IMR-90 (cell line): ENCODE results near the gene RNF111. TPM values are rescaled to one million over a fixed set of nuclear protein-coding genes. Genes with fewer than 3 reads are reported as not detected.

Experiments used
- ATAC-seq: fragments of 200-7000 bp; cut with Tn5 transposase; 2 replicates; pipeline ENCODE4 v1.9.1; 2020; ENCODE audit warnings: low read depth, mild to moderate bottlenecking, moderate library complexity
- BruUV-seq: library from RNA; stranded (reverse); fragments of 400-500 nt; replicated peaks from 2 replicates; lab custom pipeline; 2021; lab: Mats Ljungman, UMichigan
- CTCF ChIA-PET: fragments of 300-600 bp; formaldehyde crosslinking; extraction: SDS; loops from one replicate; lab custom pipeline; 2021; ENCODE audit warnings: antibody characterized with exemption; lab: Yijun Ruan, JAX
- POLR2A ChIA-PET: fragments of 300-600 bp; sonication (Branson Sonifier 250); formaldehyde crosslinking; loops from one replicate; lab custom pipeline; 2022; ENCODE audit warnings: antibody characterized with exemption; ENCODE audit not compliant: unreplicated experiment; lab: Charles Lee
- DNase-seq: peaks from one replicate; pipeline ENCODE4 v3.0.0; 2013
- H2AFZ ChIP-seq: replicated peaks from 2 replicates; pipeline ENCODE3; 2013; ENCODE audit warnings: low read length, mild to moderate bottlenecking; ENCODE audit not compliant: poor library complexity
- H2AK5ac ChIP-seq: 2 replicates; pipeline ENCODE4 v1.6.1; 2013; ENCODE audit warnings: low read depth, low read length, inconsistent platforms
- H2AK9ac ChIP-seq: replicated peaks from 2 replicates; pipeline ENCODE3; 2013; ENCODE audit warnings: mild to moderate bottlenecking, low read depth, low read length, moderate library complexity; ENCODE audit not compliant: poor library complexity
- H2BK120ac ChIP-seq: 2 replicates; pipeline ENCODE4 v1.6.1; 2013; ENCODE audit warnings: low read depth, low read length, inconsistent platforms
- H2BK15ac ChIP-seq: 3 replicates; pipeline ENCODE4 v1.6.1; 2013; ENCODE audit warnings: low read depth, low read length, inconsistent platforms
- H2BK20ac ChIP-seq: 2 replicates; pipeline ENCODE4 v1.6.1; 2013; ENCODE audit warnings: low read depth, mild to moderate bottlenecking, inconsistent platforms, low read length, moderate library complexity
- H2BK5ac ChIP-seq: 2 replicates; pipeline ENCODE4 v1.6.1; 2013; ENCODE audit warnings: mild to moderate bottlenecking, low read depth, low read length, inconsistent platforms; ENCODE audit not compliant: poor library complexity, severe bottlenecking
- H3K14ac ChIP-seq: replicated peaks from 2 replicates; pipeline ENCODE4 v1.6.1; 2013; ENCODE audit warnings: low read depth, low read length, inconsistent platforms
- H3K18ac ChIP-seq: 2 replicates; pipeline ENCODE4 v1.6.1; 2013; ENCODE audit warnings: low read depth, low read length, control low read depth
- H3K23ac ChIP-seq: 2 replicates; pipeline ENCODE4 v1.6.1; 2013; ENCODE audit warnings: low read depth, low read length, inconsistent platforms
- H3K27ac ChIP-seq: 2 replicates; pipeline ENCODE4 v1.5.1; 2013; ENCODE audit warnings: mild to moderate bottlenecking, control low read depth, low read length; ENCODE audit not compliant: insufficient read depth
- H3K27me3 ChIP-seq: 2 replicates; pipeline ENCODE4 v1.6.1; 2013; ENCODE audit warnings: low read length; ENCODE audit not compliant: control insufficient read depth, insufficient read depth
- H3K36me3 ChIP-seq: 2 replicates; pipeline ENCODE4 v1.6.1; 2013; ENCODE audit warnings: low read length, mixed read lengths; ENCODE audit not compliant: control insufficient read depth, insufficient read depth
- H3K4ac ChIP-seq: 2 replicates; pipeline ENCODE4 v1.6.1; 2013; ENCODE audit warnings: low read depth, low read length, inconsistent platforms
- H3K4me1 ChIP-seq: 2 replicates; pipeline ENCODE4 v1.6.1; 2013; ENCODE audit warnings: low read length, mixed read lengths; ENCODE audit not compliant: control insufficient read depth, insufficient read depth
- H3K4me2 ChIP-seq: 2 replicates; pipeline ENCODE4 v1.6.1; 2013; ENCODE audit warnings: low read depth, mild to moderate bottlenecking, control low read depth, low read length, moderate library complexity
- H3K4me3 ChIP-seq: 2 replicates; pipeline ENCODE4 v1.5.1; 2013; ENCODE audit warnings: low read depth, mild to moderate bottlenecking, control low read depth, low read length, moderate library complexity; ENCODE audit not compliant: insufficient read depth
- H3K56ac ChIP-seq: 2 replicates; pipeline ENCODE4 v1.6.1; 2013; ENCODE audit warnings: low read length, inconsistent platforms; ENCODE audit not compliant: insufficient read depth; ENCODE audit errors: extremely low read depth
- H3K79me1 ChIP-seq, 2 experiments: 2 replicates each; pipeline ENCODE4 v1.6.1; 2013; ENCODE audit warnings: low read length in 2 of 2, inconsistent platforms in 1 of 2, low read depth in 1 of 2
- H3K9ac ChIP-seq: 2 replicates; pipeline ENCODE4 v1.6.1; 2013; ENCODE audit warnings: low read depth, low read length, control low read depth
- H3K9me1 ChIP-seq: 2 replicates; pipeline ENCODE4 v1.6.1; 2013; ENCODE audit warnings: low read length, inconsistent platforms; ENCODE audit not compliant: insufficient read depth
- H3K9me3 ChIP-seq: 2 replicates; pipeline ENCODE4 v1.6.1; 2013; ENCODE audit warnings: low read length; ENCODE audit not compliant: control insufficient read depth, insufficient read depth
- H4K20me1 ChIP-seq: 2 replicates; pipeline ENCODE4 v1.6.1; 2013; ENCODE audit warnings: low read length, inconsistent platforms; ENCODE audit not compliant: insufficient read depth
- H4K5ac ChIP-seq: 2 replicates; pipeline ENCODE4 v1.6.1; 2013; ENCODE audit warnings: mild to moderate bottlenecking, low read depth, low read length, control low read depth
- H4K8ac ChIP-seq, 2 experiments: 2 replicates each; pipeline ENCODE4 v1.6.1; 2013; ENCODE audit warnings: low read depth in 2 of 2, low read length in 2 of 2, control low read depth in 1 of 2, inconsistent platforms in 1 of 2
- H4K91ac ChIP-seq: 2 replicates; pipeline ENCODE4 v1.6.1; 2013; ENCODE audit warnings: low read depth, low read length, inconsistent platforms; ENCODE audit not compliant: insufficient read depth
- MAFK ChIP-seq: IDR thresholded peaks from 2 replicates; pipeline ENCODE4 v1.6.1; 2012; ENCODE audit warnings: low read depth, low read length, improper control_type of control experiment
- POLR2A ChIP-seq: IDR thresholded peaks from 2 replicates; pipeline ENCODE4 v1.6.1; 2012; ENCODE audit warnings: mild to moderate bottlenecking, low read depth, low read length
- WGBS, 2 experiments: methylation state at CpG; one replicate each; pipeline versions ENCODE4 v1.1.5 to v1.1.7; 2013; ENCODE audit warnings: missing lambda C conversion rate in 2 of 2; ENCODE audit not compliant: insufficient read length in 1 of 2; ENCODE audit errors: extremely low coverage in 2 of 2; 5-methylcytosine and 5-hydroxymethylcytosine counted together
- dilution Hi-C: fragments of 300-500 bp; cut with HindIII; formaldehyde crosslinking; loops from one replicate; pipeline ENCODE4 v1.14.3; 2018; ENCODE audit warnings: low sequenced_read_pairs; ENCODE audit not compliant: unreplicated experiment
- in situ Hi-C: fragments of 300-500 bp; cut with MboI; formaldehyde crosslinking; loops from 3 replicates; pipeline ENCODE4 v1.14.3; 2019; ENCODE audit warnings: low sequenced_read_pairs, inconsistent platforms, mixed read lengths
- intact Hi-C: fragments of 100-400 bp; cut with micrococcal nuclease; formaldehyde crosslinking; loops from 2 replicates; pipeline ENCODE4 v1.10.0; 2022
- polyA plus RNA-seq, 3 experiments: library from polyadenylated mRNA; depleted of rRNA; stranded (reverse); fragments of >200 nt; gene quantifications; 2 replicates each; pipeline ENCODE4 v1.2.3, GENCODE V29; 2012; ENCODE audit warnings: low replicate concordance in 1 of 3
- total RNA-seq: library from RNA; depleted of rRNA; stranded (reverse); fragments of >200 nt; gene quantifications from 2 replicates; pipeline ENCODE4 v1.2.3, GENCODE V29; 2012

The RNF111 gene
- total and polyA plus RNA-seq, 2 of the 4 experiments (the other 2 are of a cell fraction), result 13.5 to 20.1 TPM

- H2BK15ac ChIP-seq, result no peak overlapping the region
- H3K9me3 ChIP-seq, result no peaks in the 10 kb centered on the region
- no peak overlapping the region for H2BK5ac ChIP-seq
- H2BK20ac ChIP-seq, result no peak overlapping the region
- intact Hi-C loops (no loop called here), in situ Hi-C loops (no loop called here), dilution Hi-C loops (no loop called here)
- H3K4me2 ChIP-seq, result no peak overlapping the region
- no TSS peak for BruUV-seq
- no peak overlapping the region for H4K8ac ChIP-seq
- CTCF ChIA-PET, result no interaction called here
- H3K36me3 ChIP-seq, result peaks cover 5% of the 10 kb centered on the region; the same call in 1 of the 2 replicates
- ATAC-seq, result no peak
- TF ChIP-seq MAFK (peak; percentile 93), POLR2A (no peak)
- no peak overlapping the region for H3K14ac ChIP-seq
- H3K9me1 ChIP-seq, result no peaks in the 10 kb centered on the region
- no peak overlapping the region for H2AK5ac ChIP-seq
- H2AK9ac ChIP-seq, result no peak overlapping the region
- H3K23ac ChIP-seq, result no peak overlapping the region
- WGBS, 2 experiments, result 100% methylated on average over 1 of the region's 5 CpGs; no CpG with 5 or more reads in 1 of the 2 experiments
- peaks cover 34 to 55% of the 10 kb centered on the region in 2 experiments for H3K79me1 ChIP-seq
- H3K9ac ChIP-seq, result no peak overlapping the region
- H3K56ac ChIP-seq, result no peak overlapping the region
- no peak overlapping the region for H2AFZ ChIP-seq
- no peak overlapping the region for H3K4ac ChIP-seq
- no peak for DNase-seq
- no peaks in the 10 kb centered on the region for H3K27me3 ChIP-seq
- no peak overlapping the region for H2BK120ac ChIP-seq
- H4K20me1 ChIP-seq, result peaks cover 47% of the 10 kb centered on the region
- H3K27ac ChIP-seq, result no peak overlapping the region
- H3K4me1 ChIP-seq, result no peaks in the 10 kb centered on the region
- no peak overlapping the region for H3K4me3 ChIP-seq
- no peak overlapping the region for H3K18ac ChIP-seq
- H4K91ac ChIP-seq, result no peak overlapping the region
- POLR2A ChIA-PET, result no interaction called here
- H4K5ac ChIP-seq, result no peak overlapping the region
Measured at GRCh38 chr15:59005579-59005978, 18.1 kb downstream of the RNF111 start.
